IMR-90 (cell line): ENCODE results near the gene TFB2M. TPM values are rescaled to one million over a fixed set of nuclear protein-coding genes. Genes with fewer than 3 reads are reported as not detected.
A peak's percentile ranks its signal among the peaks of the same experiment; 100 is the strongest.

ENCODE experiments used
- ATAC-seq: fragments of 200-7000 bp; cut with Tn5 transposase; 2 replicates; pipeline ENCODE4 v1.9.1; 2020; ENCODE audit warnings: low read depth, mild to moderate bottlenecking, moderate library complexity
- BruUV-seq: library from RNA; stranded (reverse); fragments of 400-500 nt; replicated peaks from 2 replicates; lab custom pipeline; 2021; lab: Mats Ljungman, UMichigan
- CTCF ChIA-PET: fragments of 300-600 bp; formaldehyde crosslinking; extraction: SDS; loops from one replicate; lab custom pipeline; 2021; ENCODE audit warnings: antibody characterized with exemption; lab: Yijun Ruan, JAX
- POLR2A ChIA-PET: fragments of 300-600 bp; sonication (Branson Sonifier 250); formaldehyde crosslinking; loops from one replicate; lab custom pipeline; 2022; ENCODE audit warnings: antibody characterized with exemption; ENCODE audit not compliant: unreplicated experiment; lab: Charles Lee
- DNase-seq: peaks from one replicate; pipeline ENCODE4 v3.0.0; 2013
- H2AFZ ChIP-seq: replicated peaks from 2 replicates; pipeline ENCODE3; 2013; ENCODE audit warnings: low read length, mild to moderate bottlenecking; ENCODE audit not compliant: poor library complexity
- H2AK5ac ChIP-seq: 2 replicates; pipeline ENCODE4 v1.6.1; 2013; ENCODE audit warnings: low read depth, low read length, inconsistent platforms
- H2AK9ac ChIP-seq: replicated peaks from 2 replicates; pipeline ENCODE3; 2013; ENCODE audit warnings: mild to moderate bottlenecking, low read depth, low read length, moderate library complexity; ENCODE audit not compliant: poor library complexity
- H2BK120ac ChIP-seq: 2 replicates; pipeline ENCODE4 v1.6.1; 2013; ENCODE audit warnings: low read depth, low read length, inconsistent platforms
- H2BK15ac ChIP-seq: 3 replicates; pipeline ENCODE4 v1.6.1; 2013; ENCODE audit warnings: low read depth, low read length, inconsistent platforms
- H2BK20ac ChIP-seq: 2 replicates; pipeline ENCODE4 v1.6.1; 2013; ENCODE audit warnings: low read depth, mild to moderate bottlenecking, inconsistent platforms, low read length, moderate library complexity
- H2BK5ac ChIP-seq: 2 replicates; pipeline ENCODE4 v1.6.1; 2013; ENCODE audit warnings: mild to moderate bottlenecking, low read depth, low read length, inconsistent platforms; ENCODE audit not compliant: poor library complexity, severe bottlenecking
- H3K14ac ChIP-seq: replicated peaks from 2 replicates; pipeline ENCODE4 v1.6.1; 2013; ENCODE audit warnings: low read depth, low read length, inconsistent platforms
- H3K18ac ChIP-seq: 2 replicates; pipeline ENCODE4 v1.6.1; 2013; ENCODE audit warnings: low read depth, low read length, control low read depth
- H3K23ac ChIP-seq: 2 replicates; pipeline ENCODE4 v1.6.1; 2013; ENCODE audit warnings: low read depth, low read length, inconsistent platforms
- H3K27ac ChIP-seq: 2 replicates; pipeline ENCODE4 v1.5.1; 2013; ENCODE audit warnings: mild to moderate bottlenecking, control low read depth, low read length; ENCODE audit not compliant: insufficient read depth
- H3K27me3 ChIP-seq: 2 replicates; pipeline ENCODE4 v1.6.1; 2013; ENCODE audit warnings: low read length; ENCODE audit not compliant: control insufficient read depth, insufficient read depth
- H3K36me3 ChIP-seq: 2 replicates; pipeline ENCODE4 v1.6.1; 2013; ENCODE audit warnings: low read length, mixed read lengths; ENCODE audit not compliant: control insufficient read depth, insufficient read depth
- H3K4ac ChIP-seq: 2 replicates; pipeline ENCODE4 v1.6.1; 2013; ENCODE audit warnings: low read depth, low read length, inconsistent platforms
- H3K4me1 ChIP-seq: 2 replicates; pipeline ENCODE4 v1.6.1; 2013; ENCODE audit warnings: low read length, mixed read lengths; ENCODE audit not compliant: control insufficient read depth, insufficient read depth
- H3K4me2 ChIP-seq: 2 replicates; pipeline ENCODE4 v1.6.1; 2013; ENCODE audit warnings: low read depth, mild to moderate bottlenecking, control low read depth, low read length, moderate library complexity
- H3K4me3 ChIP-seq: 2 replicates; pipeline ENCODE4 v1.5.1; 2013; ENCODE audit warnings: low read depth, mild to moderate bottlenecking, control low read depth, low read length, moderate library complexity; ENCODE audit not compliant: insufficient read depth
- H3K56ac ChIP-seq: 2 replicates; pipeline ENCODE4 v1.6.1; 2013; ENCODE audit warnings: low read length, inconsistent platforms; ENCODE audit not compliant: insufficient read depth; ENCODE audit errors: extremely low read depth
- H3K79me1 ChIP-seq, 2 experiments: 2 replicates each; pipeline ENCODE4 v1.6.1; 2013; ENCODE audit warnings: low read length in 2 of 2, inconsistent platforms in 1 of 2, low read depth in 1 of 2
- H3K9ac ChIP-seq: 2 replicates; pipeline ENCODE4 v1.6.1; 2013; ENCODE audit warnings: low read depth, low read length, control low read depth
- H3K9me1 ChIP-seq: 2 replicates; pipeline ENCODE4 v1.6.1; 2013; ENCODE audit warnings: low read length, inconsistent platforms; ENCODE audit not compliant: insufficient read depth
- H3K9me3 ChIP-seq: 2 replicates; pipeline ENCODE4 v1.6.1; 2013; ENCODE audit warnings: low read length; ENCODE audit not compliant: control insufficient read depth, insufficient read depth
- H4K20me1 ChIP-seq: 2 replicates; pipeline ENCODE4 v1.6.1; 2013; ENCODE audit warnings: low read length, inconsistent platforms; ENCODE audit not compliant: insufficient read depth
- H4K5ac ChIP-seq: 2 replicates; pipeline ENCODE4 v1.6.1; 2013; ENCODE audit warnings: mild to moderate bottlenecking, low read depth, low read length, control low read depth
- H4K8ac ChIP-seq, 2 experiments: 2 replicates each; pipeline ENCODE4 v1.6.1; 2013; ENCODE audit warnings: low read depth in 2 of 2, low read length in 2 of 2, control low read depth in 1 of 2, inconsistent platforms in 1 of 2
- H4K91ac ChIP-seq: 2 replicates; pipeline ENCODE4 v1.6.1; 2013; ENCODE audit warnings: low read depth, low read length, inconsistent platforms; ENCODE audit not compliant: insufficient read depth
- CHD1 ChIP-seq: IDR thresholded peaks from 2 replicates; pipeline ENCODE4 v1.6.1; 2012; ENCODE audit warnings: low read depth, low read length, improper control_type of control experiment
- RAD21 ChIP-seq: IDR thresholded peaks from 2 replicates; pipeline ENCODE4 v1.6.1; 2012; ENCODE audit warnings: low read length, improper control_type of control experiment
- RCOR1 ChIP-seq: IDR thresholded peaks from 2 replicates; pipeline ENCODE4 v1.6.1; 2012; ENCODE audit warnings: mild to moderate bottlenecking, low read length, improper control_type of control experiment; ENCODE audit not compliant: insufficient replicate concordance
- SMC3 ChIP-seq: fragments of 150-350 bp; IDR thresholded peaks from 2 replicates; pipeline ENCODE4 v1.6.1; 2016; ENCODE audit warnings: low read depth, mild to moderate bottlenecking, antibody characterized with exemption, low read length, moderate library complexity
- WGBS, 2 experiments: methylation state at CpG; one replicate each; pipeline versions ENCODE4 v1.1.5 to v1.1.7; 2013; ENCODE audit warnings: missing lambda C conversion rate in 2 of 2; ENCODE audit not compliant: insufficient read length in 1 of 2; ENCODE audit errors: extremely low coverage in 2 of 2; 5-methylcytosine and 5-hydroxymethylcytosine counted together
- dilution Hi-C: fragments of 300-500 bp; cut with HindIII; formaldehyde crosslinking; loops from one replicate; pipeline ENCODE4 v1.14.3; 2018; ENCODE audit warnings: low sequenced_read_pairs; ENCODE audit not compliant: unreplicated experiment
- in situ Hi-C: fragments of 300-500 bp; cut with MboI; formaldehyde crosslinking; loops from 3 replicates; pipeline ENCODE4 v1.14.3; 2019; ENCODE audit warnings: low sequenced_read_pairs, inconsistent platforms, mixed read lengths
- intact Hi-C: fragments of 100-400 bp; cut with micrococcal nuclease; formaldehyde crosslinking; loops from 2 replicates; pipeline ENCODE4 v1.10.0; 2022
- polyA plus RNA-seq, 3 experiments: library from polyadenylated mRNA; depleted of rRNA; stranded (reverse); fragments of >200 nt; gene quantifications; 2 replicates each; pipeline ENCODE4 v1.2.3, GENCODE V29; 2012; ENCODE audit warnings: low replicate concordance in 1 of 3
- total RNA-seq: library from RNA; depleted of rRNA; stranded (reverse); fragments of >200 nt; gene quantifications from 2 replicates; pipeline ENCODE4 v1.2.3, GENCODE V29; 2012
- TF ChIP-seq, protein P1 (sequence below): conservative IDR thresholded peaks from 2 replicates; pipeline ENCODE4 v1.5.1; 2012; ENCODE audit warnings: mild to moderate bottlenecking, low read depth, low read length, improper control_type of control experiment

Gene TFB2M
- total and polyA plus RNA-seq, 2 of the 4 experiments (the other 2 are of a cell fraction) = 13.3 to 15.7 TPM

DNA sequence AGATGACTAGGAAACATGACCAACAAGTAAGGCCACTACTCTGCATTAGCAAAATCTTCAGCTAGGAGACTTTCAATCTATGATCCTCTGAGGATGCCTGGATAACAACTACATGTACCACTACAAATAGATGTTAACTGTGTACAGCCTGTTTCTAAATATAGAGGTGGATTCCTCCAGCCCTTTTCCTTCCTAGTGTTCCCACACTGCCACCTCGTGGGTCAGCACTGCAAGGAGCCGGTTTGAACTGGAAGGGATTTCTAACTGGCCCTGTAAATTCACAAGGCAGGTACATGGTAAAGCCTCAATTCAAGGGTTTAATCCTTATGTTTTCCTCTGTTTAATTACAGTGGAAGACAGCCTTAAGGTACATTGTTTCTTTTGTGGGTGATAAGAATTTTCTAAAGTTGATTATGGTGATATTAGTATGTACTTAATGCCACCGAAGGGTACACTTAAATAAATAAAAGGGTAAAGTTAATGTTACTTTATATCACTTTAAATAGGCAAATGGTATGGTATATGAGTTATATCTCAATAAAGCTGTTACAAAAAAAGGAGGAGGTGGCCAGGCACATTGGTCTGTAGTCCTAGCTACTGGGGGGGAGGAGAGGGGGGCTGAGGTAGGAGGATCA, 73.3 kb downstream of the TFB2M start:
- in situ Hi-C loops = loop anchor here (5.0 kb wide), 1 partner anchor 1335 kb away; no protein-coding TSS in a partner anchor
- H2AK5ac ChIP-seq = no peak overlapping the region
- H4K5ac ChIP-seq = no peak overlapping the region
- no peak overlapping the region for H3K27ac ChIP-seq
- no peaks in the 10 kb centered on the region for H3K27me3 ChIP-seq
- peak; percentile 79 for DNase-seq
- POLR2A ChIA-PET = interaction anchor here (0.6 kb wide), 1 partner anchor 243 kb away, joined by 10 read pairs; no protein-coding TSS in a partner anchor
- no peak overlapping the region for H3K4me2 ChIP-seq
- no peak overlapping the region for H2BK5ac ChIP-seq
- H2BK15ac ChIP-seq = no peak overlapping the region
- H2BK120ac ChIP-seq = no peak overlapping the region
- intact Hi-C loops = loop anchor here (1.0 to 2.0 kb wide), 3 partner anchors 480 to 1339 kb away; no protein-coding TSS in a partner anchor
- no peaks in the 10 kb centered on the region for H3K4me1 ChIP-seq
- no peak overlapping the region for H3K4me3 ChIP-seq
- TF ChIP-seq, protein P1, sequence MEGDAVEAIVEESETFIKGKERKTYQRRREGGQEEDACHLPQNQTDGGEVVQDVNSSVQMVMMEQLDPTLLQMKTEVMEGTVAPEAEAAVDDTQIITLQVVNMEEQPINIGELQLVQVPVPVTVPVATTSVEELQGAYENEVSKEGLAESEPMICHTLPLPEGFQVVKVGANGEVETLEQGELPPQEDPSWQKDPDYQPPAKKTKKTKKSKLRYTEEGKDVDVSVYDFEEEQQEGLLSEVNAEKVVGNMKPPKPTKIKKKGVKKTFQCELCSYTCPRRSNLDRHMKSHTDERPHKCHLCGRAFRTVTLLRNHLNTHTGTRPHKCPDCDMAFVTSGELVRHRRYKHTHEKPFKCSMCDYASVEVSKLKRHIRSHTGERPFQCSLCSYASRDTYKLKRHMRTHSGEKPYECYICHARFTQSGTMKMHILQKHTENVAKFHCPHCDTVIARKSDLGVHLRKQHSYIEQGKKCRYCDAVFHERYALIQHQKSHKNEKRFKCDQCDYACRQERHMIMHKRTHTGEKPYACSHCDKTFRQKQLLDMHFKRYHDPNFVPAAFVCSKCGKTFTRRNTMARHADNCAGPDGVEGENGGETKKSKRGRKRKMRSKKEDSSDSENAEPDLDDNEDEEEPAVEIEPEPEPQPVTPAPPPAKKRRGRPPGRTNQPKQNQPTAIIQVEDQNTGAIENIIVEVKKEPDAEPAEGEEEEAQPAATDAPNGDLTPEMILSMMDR = peak; percentile 95
- TF ChIP-seq RAD21 (peak; percentile 89), CHD1 (no peak), RCOR1 (no peak), SMC3 (peak; percentile 80)
- BruUV-seq = no TSS peak
- ATAC-seq = peak; percentile 96
- H3K4ac ChIP-seq = no peak overlapping the region
- H4K8ac ChIP-seq = no peak overlapping the region
- no peaks in the 10 kb centered on the region for H3K36me3 ChIP-seq
- H3K9me1 ChIP-seq = no peaks in the 10 kb centered on the region
- no peak overlapping the region for H3K56ac ChIP-seq
- H2AK9ac ChIP-seq = no peak overlapping the region
- H3K9ac ChIP-seq = no peak overlapping the region
- H3K9me3 ChIP-seq = no peaks in the 10 kb centered on the region
- no peak overlapping the region for H2BK20ac ChIP-seq
- no CpG with 5 or more reads among the region's 3 CpGs for WGBS, 2 experiments
- no peak overlapping the region for H3K14ac ChIP-seq
- no peak overlapping the region for H3K23ac ChIP-seq
- peaks cover 4 to 21% of the 10 kb centered on the region in 2 experiments; a peak in 3 of 4 replicates for H3K79me1 ChIP-seq
- H4K91ac ChIP-seq = no peak overlapping the region
- H4K20me1 ChIP-seq = peaks cover 5% of the 10 kb centered on the region; the same call in 1 of the 2 replicates
- dilution Hi-C loops = no loop called here
- H2AFZ ChIP-seq = no peak overlapping the region
- H3K18ac ChIP-seq = no peak overlapping the region
- CTCF ChIA-PET = interaction anchor here (0.6 to 1.4 kb wide), 8 partner anchors 9 to 1340 kb away, joined by 3 to 6 read pairs (median 4); no protein-coding TSS in a partner anchor
